ENCODE measurements around the gene KCNE4.

Gene KCNE4

GRCh38 chr2:223083402-223084070 lies 31.5 kb downstream of the KCNE4 start:
- in situ Hi-C loops (cut with MboI; ENCODE audit: low sequenced_read_pairs), result no loop called here

GRCh38 chr2:223084873-223085272 lies 32.9 kb downstream of the KCNE4 start:
- in situ Hi-C loops (cut with MboI; ENCODE audit: low sequenced_read_pairs), result no loop called here

GRCh38 chr2:223086370-223086981 lies 34.5 kb downstream of the KCNE4 start:
- in situ Hi-C loops (cut with MboI; ENCODE audit: low sequenced_read_pairs), result no loop called here

GRCh38 chr2:223087466-223087865 lies 35.5 kb downstream of the KCNE4 start:
- in situ Hi-C loops (cut with MboI; ENCODE audit: low sequenced_read_pairs), result no loop called here

GRCh38 chr2:223088866-223089265 lies 36.9 kb downstream of the KCNE4 start:
- in situ Hi-C loops (cut with MboI; ENCODE audit: low sequenced_read_pairs), result no loop called here

GRCh38 chr2:223090039-223090438 lies 38.0 kb downstream of the KCNE4 start:
- in situ Hi-C loops (cut with MboI; ENCODE audit: low sequenced_read_pairs), result no loop called here

GRCh38 chr2:223090540-223091235 lies 38.7 kb downstream of the KCNE4 start:
- in situ Hi-C loops (cut with MboI; ENCODE audit: low sequenced_read_pairs), result no loop called here

GRCh38 chr2:223092667-223093066 lies 40.7 kb downstream of the KCNE4 start:
- in situ Hi-C loops (cut with MboI; ENCODE audit: low sequenced_read_pairs), result no loop called here

GRCh38 chr2:223093436-223094241 lies 41.6 kb downstream of the KCNE4 start:
- in situ Hi-C loops (cut with MboI; ENCODE audit: low sequenced_read_pairs), result no loop called here

- in situ Hi-C loops (cut with MboI; ENCODE audit: low sequenced_read_pairs), result no loop called here
These were observed 43.2 kb downstream of the KCNE4 start for GRCh38 chr2:223095207-223095606.

GRCh38 chr2:223096235-223096970 lies 44.4 kb downstream of the KCNE4 start:
- in situ Hi-C loops (cut with MboI; ENCODE audit: low sequenced_read_pairs), result no loop called here

- in situ Hi-C loops (cut with MboI; ENCODE audit: low sequenced_read_pairs), result no loop called here
These were observed 45.9 kb downstream of the KCNE4 start for GRCh38 chr2:223097888-223098383.

- in situ Hi-C loops (cut with MboI; ENCODE audit: low sequenced_read_pairs), result no loop called here
These were observed 47.6 kb downstream of the KCNE4 start for GRCh38 chr2:223099561-223099960.

GRCh38 chr2:223100061-223100511 lies 48.1 kb downstream of the KCNE4 start:
- in situ Hi-C loops (cut with MboI; ENCODE audit: low sequenced_read_pairs), result no loop called here

GRCh38 chr2:223101340-223102039 lies 49.5 kb downstream of the KCNE4 start:
- in situ Hi-C loops (cut with MboI; ENCODE audit: low sequenced_read_pairs), result no loop called here

GRCh38 chr2:223102040-223102400 lies 50.0 kb downstream of the KCNE4 start:
- in situ Hi-C loops (cut with MboI; ENCODE audit: low sequenced_read_pairs), result no loop called here

GRCh38 chr2:223102450-223102849 lies 50.5 kb downstream of the KCNE4 start:
- in situ Hi-C loops (cut with MboI; ENCODE audit: low sequenced_read_pairs), result no loop called here

GRCh38 chr2:223104336-223105132 lies 52.5 kb downstream of the KCNE4 start:
- in situ Hi-C loops (cut with MboI; ENCODE audit: low sequenced_read_pairs), result no loop called here
